Loucy (cell line): Measurements from ENCODE around the gene ANO1.

Experiments
- H2AFZ ChIP-seq: fragments of 200-600 bp; sonication (generic); 2 replicates; pipeline ENCODE4 v1.6.0; 2016; ENCODE audit warnings: antibody characterized with exemption, mild to moderate bottlenecking, low read length, moderate library complexity
- H3F3A ChIP-seq: fragments of 200-600 bp; 2 replicates; pipeline ENCODE4 v1.6.0; 2016; ENCODE audit warnings: antibody characterized with exemption, low read depth, mild to moderate bottlenecking
- H3K27me3 ChIP-seq: fragments of 200-600 bp; sonication (generic); 2 replicates; pipeline ENCODE4 v1.6.1; 2014; ENCODE audit warnings: low read length, mild to moderate bottlenecking; ENCODE audit not compliant: insufficient read depth, poor library complexity, severe bottlenecking
- H3K36me3 ChIP-seq: fragments of 200-600 bp; sonication (generic); 2 replicates; pipeline ENCODE4 v1.6.1; 2016; ENCODE audit warnings: low read length; ENCODE audit not compliant: insufficient read depth
- H3K4me1 ChIP-seq: fragments of 200-600 bp; sonication (generic); 2 replicates; pipeline ENCODE4 v1.5.1; 2014; ENCODE audit warnings: low read length, mild to moderate bottlenecking; ENCODE audit not compliant: insufficient read depth, poor library complexity, severe bottlenecking
- H3K4me2 ChIP-seq: fragments of 200-600 bp; sonication (generic); 2 replicates; pipeline ENCODE4 v1.6.0; 2014; ENCODE audit warnings: antibody characterized with exemption, low read length, low read depth, mild to moderate bottlenecking; ENCODE audit not compliant: poor library complexity, severe bottlenecking
- H3K4me3 ChIP-seq: fragments of 200-600 bp; sonication (generic); 2 replicates; pipeline ENCODE4 v1.5.1; 2014; ENCODE audit warnings: low read length, mild to moderate bottlenecking, mixed read lengths; ENCODE audit not compliant: poor library complexity, severe bottlenecking
- H3K79me2 ChIP-seq: fragments of 200-600 bp; sonication (generic); 2 replicates; pipeline ENCODE4 v1.6.1; 2014; ENCODE audit warnings: low read length; ENCODE audit not compliant: insufficient read depth
- H3K9ac ChIP-seq: fragments of 200-600 bp; sonication (generic); 2 replicates; pipeline ENCODE4 v1.6.0; 2014; ENCODE audit warnings: mild to moderate bottlenecking, low read depth, low read length, moderate library complexity; ENCODE audit not compliant: poor library complexity, severe bottlenecking
- H3K9me2 ChIP-seq: fragments of 200-600 bp; sonication (generic); replicated peaks from 2 replicates; pipeline ENCODE4 v1.6.1; 2016; ENCODE audit warnings: low read depth, low read length, mixed read lengths
- H3K9me3 ChIP-seq: fragments of 200-600 bp; sonication (generic); 2 replicates; pipeline ENCODE4 v1.6.1; 2014; ENCODE audit warnings: mild to moderate bottlenecking, antibody characterized with exemption, low read length, low read depth; ENCODE audit not compliant: insufficient read depth
- H4K20me1 ChIP-seq: fragments of 200-600 bp; sonication (generic); 2 replicates; pipeline ENCODE4 v1.6.0; 2014; ENCODE audit warnings: antibody characterized with exemption, low read length, mild to moderate bottlenecking; ENCODE audit not compliant: insufficient read depth, poor library complexity, severe bottlenecking
- EZH2phosphoT487 ChIP-seq: fragments of 200-600 bp; IDR thresholded peaks from 2 replicates; pipeline ENCODE4 v1.6.1; 2018; ENCODE audit warnings: antibody characterized with exemption, mild to moderate bottlenecking, moderate library complexity, borderline replicate concordance
- TF ChIP-seq, protein P1 (sequence below): fragments of 200-600 bp; sonication (generic); conservative IDR thresholded peaks from 2 replicates; pipeline ENCODE4 v1.5.1; 2014; ENCODE audit warnings: mild to moderate bottlenecking, antibody characterized with exemption, low read length

ANO1 gene

DNA sequence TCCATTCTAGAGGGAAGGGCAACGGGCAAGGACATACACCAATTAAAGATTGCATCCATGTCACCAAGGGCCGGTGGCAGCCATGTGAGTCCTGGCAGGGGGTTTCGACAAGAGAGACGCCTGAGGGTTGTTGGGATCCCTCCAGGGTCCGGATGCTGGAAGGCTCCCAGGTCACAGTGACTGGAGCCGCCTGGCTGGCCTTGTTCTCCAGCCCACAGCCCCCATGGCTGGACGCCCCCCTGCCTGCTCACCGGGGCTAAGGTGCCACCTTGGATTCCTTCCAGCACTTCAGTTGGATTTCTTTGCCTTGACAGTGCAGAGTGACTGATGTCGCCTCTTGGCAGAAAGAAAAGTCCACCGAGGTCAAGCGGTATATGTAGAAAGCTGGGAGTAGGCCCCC lies 42.6 kb downstream of the ANO1 start:
- Histone ChIP-seq H3K9ac (no peak overlapping the region), H4K20me1 (no peaks in the 10 kb centered on the region), H3K4me3 (no peak overlapping the region), H3K27me3 (no peaks in the 10 kb centered on the region), H3K9me3 (no peaks in the 10 kb centered on the region), H3K9me2 (no peaks in the 10 kb centered on the region), H3K4me2 (no peak overlapping the region), H3K79me2 (no peaks in the 10 kb centered on the region), H3F3A (no peaks in the 10 kb centered on the region), H3K4me1 (no peaks in the 10 kb centered on the region), H2AFZ (no peak overlapping the region), H3K36me3 (no peaks in the 10 kb centered on the region)
- TF ChIP-seq EZH2phosphoT487: no peak
- TF ChIP-seq, protein P1, sequence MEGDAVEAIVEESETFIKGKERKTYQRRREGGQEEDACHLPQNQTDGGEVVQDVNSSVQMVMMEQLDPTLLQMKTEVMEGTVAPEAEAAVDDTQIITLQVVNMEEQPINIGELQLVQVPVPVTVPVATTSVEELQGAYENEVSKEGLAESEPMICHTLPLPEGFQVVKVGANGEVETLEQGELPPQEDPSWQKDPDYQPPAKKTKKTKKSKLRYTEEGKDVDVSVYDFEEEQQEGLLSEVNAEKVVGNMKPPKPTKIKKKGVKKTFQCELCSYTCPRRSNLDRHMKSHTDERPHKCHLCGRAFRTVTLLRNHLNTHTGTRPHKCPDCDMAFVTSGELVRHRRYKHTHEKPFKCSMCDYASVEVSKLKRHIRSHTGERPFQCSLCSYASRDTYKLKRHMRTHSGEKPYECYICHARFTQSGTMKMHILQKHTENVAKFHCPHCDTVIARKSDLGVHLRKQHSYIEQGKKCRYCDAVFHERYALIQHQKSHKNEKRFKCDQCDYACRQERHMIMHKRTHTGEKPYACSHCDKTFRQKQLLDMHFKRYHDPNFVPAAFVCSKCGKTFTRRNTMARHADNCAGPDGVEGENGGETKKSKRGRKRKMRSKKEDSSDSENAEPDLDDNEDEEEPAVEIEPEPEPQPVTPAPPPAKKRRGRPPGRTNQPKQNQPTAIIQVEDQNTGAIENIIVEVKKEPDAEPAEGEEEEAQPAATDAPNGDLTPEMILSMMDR: no peak

DNA sequence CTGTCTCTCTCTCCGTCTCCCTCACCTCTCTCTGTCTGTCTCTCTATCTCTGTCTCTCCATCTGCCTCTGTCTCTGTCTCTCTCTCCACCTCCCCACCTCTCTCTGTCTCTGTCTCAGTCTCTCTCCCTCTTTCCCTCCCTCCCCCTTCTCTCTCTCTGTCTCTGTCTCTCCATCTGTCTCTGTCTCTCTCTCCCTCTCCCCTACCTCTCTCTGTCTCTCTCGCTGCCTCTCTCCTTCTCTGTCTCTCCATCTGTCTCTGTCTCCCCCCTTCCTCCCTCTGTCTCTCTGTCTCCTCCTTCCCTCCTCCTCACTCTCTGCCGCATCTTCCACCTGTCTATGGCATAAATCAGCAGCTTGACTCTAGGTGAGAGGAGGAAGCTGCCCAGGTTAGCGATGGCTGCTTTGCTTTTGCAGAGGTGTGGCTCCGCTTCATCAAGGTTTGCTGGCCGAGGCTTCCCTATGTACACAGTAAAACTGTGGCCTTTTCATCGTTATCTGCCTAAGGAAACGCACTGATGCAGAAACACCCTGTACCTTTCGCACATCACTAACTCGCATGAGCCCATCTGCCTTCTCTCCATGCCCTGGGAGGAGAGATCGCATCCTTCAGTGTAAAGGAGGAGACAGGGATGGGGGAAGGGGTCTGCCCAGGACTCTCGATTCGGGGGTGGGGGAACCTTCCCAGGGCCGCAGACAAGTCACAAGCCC lies 44.5 kb downstream of the ANO1 start:
- Histone ChIP-seq H3K9ac (no peak overlapping the region), H3K4me1 (no peaks in the 10 kb centered on the region), H3K36me3 (no peaks in the 10 kb centered on the region), H3K9me3 (no peaks in the 10 kb centered on the region), H4K20me1 (no peaks in the 10 kb centered on the region), H3K27me3 (no peaks in the 10 kb centered on the region), H3K79me2 (no peaks in the 10 kb centered on the region), H3K4me2 (no peak overlapping the region), H2AFZ (no peak overlapping the region), H3K4me3 (no peak overlapping the region), H3K9me2 (no peaks in the 10 kb centered on the region), H3F3A (no peaks in the 10 kb centered on the region)
- no peak for TF ChIP-seq EZH2phosphoT487
- TF ChIP-seq, protein P1: no peak

GRCh38 chr11:70123711-70124110 lies 45.6 kb downstream of the ANO1 start:
- Histone ChIP-seq H2AFZ (no peak overlapping the region), H3K9me2 (no peaks in the 10 kb centered on the region), H3F3A (no peaks in the 10 kb centered on the region), H3K27me3 (no peaks in the 10 kb centered on the region), H3K4me3 (no peak overlapping the region), H3K79me2 (no peaks in the 10 kb centered on the region), H4K20me1 (no peaks in the 10 kb centered on the region), H3K36me3 (no peaks in the 10 kb centered on the region), H3K9ac (no peak overlapping the region), H3K4me1 (no peaks in the 10 kb centered on the region), H3K4me2 (no peak overlapping the region), H3K9me3 (no peaks in the 10 kb centered on the region)
- no peak for TF ChIP-seq EZH2phosphoT487
- TF ChIP-seq, protein P1: no peak
